GM19099 (cell line): Measurements from ENCODE around the gene CIP2A.

Experiments
- POLR2A ChIP-seq: IDR thresholded peaks from 3 replicates; pipeline ENCODE4 v1.6.1; 2011; ENCODE audit warnings: low read depth; ENCODE audit not compliant: insufficient read length; ENCODE audit errors: extremely low read depth

CIP2A gene

DNA sequence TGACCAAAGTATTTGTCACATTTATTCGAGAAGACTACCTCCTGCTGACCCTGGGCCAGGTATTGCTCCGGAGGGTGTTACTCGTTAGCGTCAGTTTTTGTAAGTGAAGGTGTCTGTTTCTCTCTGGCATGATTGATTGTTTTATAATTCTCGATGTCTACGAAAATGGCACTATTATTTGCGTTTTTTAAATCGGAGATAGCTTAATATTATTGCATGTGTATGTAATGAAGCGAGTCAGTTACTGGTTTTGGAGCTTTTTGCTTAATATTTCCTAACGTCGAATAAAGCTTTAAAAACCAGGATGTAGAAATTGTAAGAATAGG, 723 bp upstream of the CIP2A start:
- no peak for TF ChIP-seq POLR2A

GRCh38 chr3:108588601-108589000, 637 bp downstream of the CIP2A start:
- TF ChIP-seq POLR2A: no peak

DNA sequence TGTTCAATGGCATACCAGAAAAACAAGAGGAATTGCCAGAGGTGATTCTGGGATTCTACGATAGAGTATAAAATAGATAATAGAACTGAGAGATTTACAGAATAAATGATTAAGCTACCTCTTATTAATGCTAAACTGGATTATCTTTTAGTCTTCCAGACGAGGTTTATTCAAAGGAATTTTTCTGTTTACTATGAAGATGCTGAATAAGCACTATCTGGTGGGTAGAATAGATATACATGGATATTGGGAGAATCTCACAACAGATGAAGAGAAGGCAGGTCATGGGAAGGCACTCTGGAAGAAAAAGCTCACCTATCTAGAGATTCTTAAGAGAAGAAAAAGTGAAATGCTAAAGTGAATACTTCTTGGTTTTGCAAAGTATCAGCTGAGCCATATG, 11.2 kb downstream of the CIP2A start:
- TF ChIP-seq POLR2A: no peak

- TF ChIP-seq POLR2A: no peak
Observed at GRCh38 chr3:108569336-108569735, 19.9 kb downstream of the CIP2A start.

DNA sequence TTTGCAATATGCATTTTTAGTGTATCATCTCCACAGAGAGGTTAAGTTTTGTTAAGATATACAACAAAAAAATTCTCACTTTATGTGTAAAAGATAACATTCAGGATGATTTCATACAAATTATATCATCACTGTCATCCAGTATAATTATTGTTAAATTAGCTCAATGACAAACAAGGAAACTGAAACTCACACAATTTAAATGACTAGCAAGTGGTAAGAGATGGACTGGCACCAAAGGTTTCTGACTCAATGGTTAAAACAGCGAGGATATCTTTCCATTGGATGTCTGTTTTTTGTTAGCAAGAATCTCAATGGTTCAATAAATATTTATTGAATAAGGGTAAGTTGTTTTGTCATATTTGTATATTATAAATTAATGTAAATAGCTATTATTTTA, 22.6 kb downstream of the CIP2A start:
- TF ChIP-seq POLR2A: no peak

- TF ChIP-seq POLR2A: no peak
Observed at GRCh38 chr3:108565506-108565905, 23.7 kb downstream of the CIP2A start.

- no peak for TF ChIP-seq POLR2A
Observed at GRCh38 chr3:108564564-108564963, 24.7 kb downstream of the CIP2A start.

- TF ChIP-seq POLR2A: no peak
Observed at GRCh38 chr3:108562565-108562964, 26.7 kb downstream of the CIP2A start.

- no peak for TF ChIP-seq POLR2A
Observed at GRCh38 chr3:108555966-108556581, 33.2 kb downstream of the CIP2A start.

GRCh38 chr3:108554913-108555571, 34.2 kb downstream of the CIP2A start:
- TF ChIP-seq POLR2A: no peak

GRCh38 chr3:108554229-108554628, 35.0 kb downstream of the CIP2A start:
- no peak for TF ChIP-seq POLR2A

GRCh38 chr3:108552267-108553159, 36.7 kb downstream of the CIP2A start:
- no peak for TF ChIP-seq POLR2A

DNA sequence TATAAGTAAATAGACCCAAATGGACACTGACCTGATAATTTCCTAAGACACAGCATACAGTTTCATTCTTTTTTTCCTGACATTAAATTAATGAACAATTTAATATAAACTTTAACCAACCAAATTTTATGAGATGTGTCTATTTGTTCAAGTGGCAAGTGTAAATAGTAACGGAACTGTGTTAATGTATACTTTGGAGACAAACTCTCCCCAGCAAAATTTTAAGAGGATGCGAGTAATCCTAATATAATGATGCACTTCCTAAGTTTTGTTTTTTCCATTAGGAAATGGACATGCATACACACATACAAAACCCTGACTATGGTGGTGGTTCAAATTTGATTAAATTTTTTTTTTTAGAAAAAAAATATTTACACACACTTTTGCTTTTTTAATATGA, 40.4 kb downstream of the CIP2A start:
- no peak for TF ChIP-seq POLR2A

DNA sequence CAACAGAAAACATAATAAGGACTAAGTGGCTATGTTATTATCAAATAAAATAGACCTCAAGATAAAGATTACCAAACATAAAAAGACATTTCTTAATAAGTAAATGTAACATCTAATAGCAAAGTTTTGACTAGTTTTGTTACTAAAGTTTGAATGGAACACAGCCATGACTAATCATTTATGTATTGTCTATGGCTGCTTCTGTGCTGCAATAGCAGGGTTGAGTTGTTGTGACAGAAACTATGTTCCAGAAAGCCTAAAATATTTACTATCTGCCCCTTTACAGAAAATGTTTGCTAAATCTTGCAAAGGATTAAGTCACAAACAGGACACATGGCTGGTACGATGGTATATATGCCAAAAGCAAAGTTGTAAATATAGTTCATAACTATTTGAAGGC, 40.9 kb downstream of the CIP2A start:
- TF ChIP-seq POLR2A: no peak

- no peak for TF ChIP-seq POLR2A
Observed at GRCh38 chr3:108546692-108547091, 42.5 kb downstream of the CIP2A start.

GRCh38 chr3:108546247-108546646, 43.0 kb downstream of the CIP2A start:
- TF ChIP-seq POLR2A: no peak

DNA sequence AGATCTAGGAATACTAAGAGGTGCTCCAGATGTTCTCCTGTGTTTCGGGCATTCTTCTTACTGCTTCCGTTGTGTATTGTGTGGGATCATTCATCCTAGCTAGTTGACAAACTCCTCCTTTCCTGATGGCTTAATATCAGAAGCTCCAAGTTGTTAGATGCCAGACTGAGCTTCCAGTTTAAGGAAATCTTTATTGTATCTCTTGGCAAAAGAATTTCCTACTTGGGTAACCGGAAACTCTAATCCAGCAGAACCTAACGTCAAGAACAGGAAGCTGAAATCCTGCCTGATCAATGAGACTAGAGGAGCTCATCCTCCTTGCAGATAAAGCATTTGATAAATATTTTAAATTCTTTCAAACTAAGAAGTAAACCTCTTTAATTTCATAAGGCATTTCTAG, 51.2 kb downstream of the CIP2A start:
- no peak for TF ChIP-seq POLR2A
